Right cardiac atrium (tissue), 5 donors: ENCODE results near the gene PRKAG1. TPM values are rescaled to one million over a fixed set of nuclear protein-coding genes. Genes with fewer than 3 reads are reported as not detected.

Experiments
- ATAC-seq, 2 donors: fragments of 200-7000 bp; cut with Tn5 transposase; one replicate each; pipeline versions ENCODE4 v1.8.0 to v1.9.1; 2020; ENCODE audit warnings: moderate library complexity in 2 of 2, mild to moderate bottlenecking in 1 of 2
- DNase-seq, 3 donors: peaks; one replicate each; pipeline ENCODE4 v3.0.0-alpha.2; 2020
- H3K27ac ChIP-seq: one replicate; pipeline ENCODE4 v1.5.1; 2013; ENCODE audit warnings: mild to moderate bottlenecking, low read length, control low read depth, moderate library complexity
- H3K27me3 ChIP-seq: one replicate; pipeline ENCODE4 v1.6.1; 2013; ENCODE audit not compliant: control insufficient read depth, insufficient read depth
- H3K4me1 ChIP-seq: one replicate; pipeline ENCODE4 v1.6.1; 2013; ENCODE audit warnings: low read length; ENCODE audit not compliant: control insufficient read depth, insufficient read depth
- H3K4me3 ChIP-seq: one replicate; pipeline ENCODE4 v1.5.1; 2013; ENCODE audit warnings: low read length, control low read depth
- H3K9me3 ChIP-seq: one replicate; pipeline ENCODE4 v1.6.1; 2013; ENCODE audit warnings: low read length; ENCODE audit not compliant: control insufficient read depth
- WGBS: extraction: QIAGEN DNeasy Blood & Tissue Kit; methylation state at CpG from one replicate; pipeline ENCODE4 v1.1.7; 2013; 5-methylcytosine and 5-hydroxymethylcytosine counted together
- intact Hi-C, 4 donors: fragments of 100-400 bp; cut with DNase I; formaldehyde crosslinking; loops; one replicate each; pipeline versions ENCODE4 v1.11.0 to v1.14.0; 2022 to 2023
- polyA plus RNA-seq: library from polyadenylated mRNA; stranded (reverse); fragments of 200-250 nt; gene quantifications from one replicate; pipeline ENCODE4 v1.2.3, GENCODE V29; 2013
- total RNA-seq, 4 donors: library from RNA; stranded (reverse); fragmentation: NEBNext Ultra II Directional; extraction: Animal tissue kit (Norgen Biotek cat#: 25700); gene quantifications; one replicate each; pipeline ENCODE4 v1.2.1, GENCODE V29; 2021
- donor health status: healthy with polysubstance abuse.
- donor health status: DM: no; HTN: yes; CAD: no.
- donor health status: DM: no; HTN: no; CAD: no.
- donor health status: DM: no; HTN: yes; CAD: no; lungs with severe emphysema.
- donor health status: DM: yes; HTN: yes; CAD: no.

Gene PRKAG1
- total and polyA plus RNA-seq, 5 donors, result 65.7 to 88.9 (median 77.9) TPM

DNA sequence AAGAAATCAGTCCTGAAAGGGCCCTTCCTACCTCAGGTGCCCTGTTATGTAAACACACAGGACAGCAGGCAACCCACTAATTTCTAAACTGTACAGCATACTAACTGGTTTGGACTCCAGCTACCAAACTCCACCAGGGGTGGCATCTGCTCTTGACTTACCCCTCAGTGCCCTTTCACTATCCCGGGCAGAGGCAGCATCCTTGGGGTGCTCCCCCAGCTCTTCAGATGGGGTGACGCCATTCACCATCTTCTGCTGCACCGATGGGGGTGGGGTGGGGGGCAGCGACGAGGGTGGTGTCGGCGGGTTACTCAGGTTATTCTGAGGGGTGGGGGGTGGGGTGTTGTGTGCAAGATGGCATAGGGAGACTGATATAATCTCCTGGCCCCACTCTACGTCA, 11.5 kb upstream of the PRKAG1 start:
- H3K27ac ChIP-seq, result no peak overlapping the region
- WGBS, result 92% methylated on average over 8 of the region's 8 CpGs
- H3K9me3 ChIP-seq, result no peaks in the 10 kb centered on the region
- no peaks in the 10 kb centered on the region for H3K27me3 ChIP-seq
- no peak overlapping the region for H3K4me3 ChIP-seq
- intact Hi-C loops, result no loop called here
- DNase-seq, result no peak
- no peak for ATAC-seq
- H3K4me1 ChIP-seq, result no peaks in the 10 kb centered on the region

- Histone ChIP-seq H3K4me1 (no peaks in the 10 kb centered on the region), H3K4me3 (no peak overlapping the region), H3K27me3 (no peaks in the 10 kb centered on the region), H3K27ac (no peak overlapping the region), H3K9me3 (no peaks in the 10 kb centered on the region)
- intact Hi-C loops, result no loop called here
- DNase-seq, result no peak
- ATAC-seq, result no peak
- WGBS, result 86% methylated on average over 10 of the region's 10 CpGs
Observed at GRCh38 chr12:49028666-49029275, 10.2 kb upstream of the PRKAG1 start.

GRCh38 chr12:49027846-49028555, 9.4 kb upstream of the PRKAG1 start:
- 90% methylated on average over 9 of the region's 9 CpGs for WGBS
- H3K27me3 ChIP-seq, result no peaks in the 10 kb centered on the region

GRCh38 chr12:49026678-49027480, 8.3 kb upstream of the PRKAG1 start:
- Histone ChIP-seq H3K27me3 (no peaks in the 10 kb centered on the region), H3K9me3 (no peaks in the 10 kb centered on the region), H3K4me1 (no peaks in the 10 kb centered on the region), H3K4me3 (no peak overlapping the region), H3K27ac (no peak overlapping the region)
- WGBS, result 95% methylated on average over 26 of the region's 26 CpGs
- ATAC-seq (no peak), DNase-seq (no peak)
- intact Hi-C loops, result no loop called here

More at GRCh38 chr12:49027846-49028555, 9.4 kb upstream of the PRKAG1 start:
- H3K4me1 ChIP-seq, result no peaks in the 10 kb centered on the region
- DNase-seq (no peak), ATAC-seq (no peak)
- H3K4me3 ChIP-seq, result no peak overlapping the region
- intact Hi-C loops, result no loop called here
- H3K9me3 ChIP-seq, result no peaks in the 10 kb centered on the region
- no peak overlapping the region for H3K27ac ChIP-seq

DNA sequence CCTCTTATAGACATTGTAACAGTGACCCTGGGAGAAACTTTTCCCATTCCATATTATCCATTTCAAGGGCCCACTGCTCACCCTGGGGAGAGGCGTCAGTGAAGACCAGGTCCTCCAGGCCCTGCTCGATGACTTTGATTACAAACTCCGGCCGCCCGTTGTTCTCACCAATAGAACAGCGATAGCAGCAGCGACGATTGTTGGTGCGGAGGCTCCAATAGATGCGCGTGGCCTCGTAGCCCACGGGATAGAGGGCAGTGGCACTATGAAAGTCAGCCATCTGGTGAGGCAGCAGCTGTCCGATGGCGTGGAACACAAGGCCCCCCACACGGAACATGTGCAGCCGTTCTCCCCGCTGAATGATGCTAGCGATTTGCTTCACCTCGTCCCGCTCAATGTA, 7.5 kb upstream of the PRKAG1 start:
- intact Hi-C loops, result no loop called here
- no peak for ATAC-seq
- Histone ChIP-seq H3K4me1 (no peaks in the 10 kb centered on the region), H3K27me3 (no peaks in the 10 kb centered on the region), H3K9me3 (no peaks in the 10 kb centered on the region), H3K4me3 (no peak overlapping the region), H3K27ac (no peak overlapping the region)
- DNase-seq, result no peak
- WGBS, result 96% methylated on average over 21 of the region's 21 CpGs

GRCh38 chr12:49025463-49025862, 6.9 kb upstream of the PRKAG1 start:
- H3K4me1 ChIP-seq, result no peaks in the 10 kb centered on the region
- WGBS, result 90% methylated on average over 4 of the region's 4 CpGs
- intact Hi-C loops, result no loop called here
- H3K27me3 ChIP-seq, result no peaks in the 10 kb centered on the region
- DNase-seq (no peak), ATAC-seq (no peak)
- H3K9me3 ChIP-seq, result no peaks in the 10 kb centered on the region
- no peak overlapping the region for H3K4me3 ChIP-seq
- H3K27ac ChIP-seq, result no peak overlapping the region

DNA sequence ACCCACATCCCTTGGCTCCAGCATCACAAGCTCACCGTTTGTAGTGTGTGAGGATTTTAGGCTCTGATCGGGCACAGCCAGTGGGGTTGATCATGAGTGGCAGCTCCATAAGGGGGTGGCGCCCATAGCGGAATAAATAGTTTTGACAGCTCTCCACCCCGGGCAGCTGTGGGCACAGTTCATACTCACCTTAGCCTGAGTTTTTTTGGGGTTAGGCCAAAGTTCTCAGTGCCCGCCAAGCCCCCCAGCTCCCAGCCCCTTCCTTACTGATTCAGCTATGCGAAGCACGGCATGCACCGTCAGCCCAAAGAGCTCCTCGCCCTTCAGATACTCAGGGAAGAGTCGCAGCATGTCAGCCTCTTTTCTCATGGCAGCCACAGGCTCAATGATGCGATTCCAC, 6.0 kb upstream of the PRKAG1 start:
- intact Hi-C loops, result no loop called here
- H3K27ac ChIP-seq, result no peak overlapping the region
- DNase-seq (no peak), ATAC-seq (no peak)
- H3K27me3 ChIP-seq, result no peaks in the 10 kb centered on the region
- no peaks in the 10 kb centered on the region for H3K9me3 ChIP-seq
- H3K4me3 ChIP-seq, result no peak overlapping the region
- H3K4me1 ChIP-seq, result no peaks in the 10 kb centered on the region
- 88% methylated on average over 12 of the region's 12 CpGs for WGBS

- intact Hi-C loops, result no loop called here
- 97% methylated on average over 2 of the region's 2 CpGs for WGBS
- no peak overlapping the region for H3K4me3 ChIP-seq
- DNase-seq (no peak), ATAC-seq (no peak)
- no peaks in the 10 kb centered on the region for H3K27me3 ChIP-seq
- H3K4me1 ChIP-seq, result no peaks in the 10 kb centered on the region
- H3K27ac ChIP-seq, result no peak overlapping the region
- no peaks in the 10 kb centered on the region for H3K9me3 ChIP-seq
Observed at GRCh38 chr12:49023812-49024211, 5.2 kb upstream of the PRKAG1 start.

DNA sequence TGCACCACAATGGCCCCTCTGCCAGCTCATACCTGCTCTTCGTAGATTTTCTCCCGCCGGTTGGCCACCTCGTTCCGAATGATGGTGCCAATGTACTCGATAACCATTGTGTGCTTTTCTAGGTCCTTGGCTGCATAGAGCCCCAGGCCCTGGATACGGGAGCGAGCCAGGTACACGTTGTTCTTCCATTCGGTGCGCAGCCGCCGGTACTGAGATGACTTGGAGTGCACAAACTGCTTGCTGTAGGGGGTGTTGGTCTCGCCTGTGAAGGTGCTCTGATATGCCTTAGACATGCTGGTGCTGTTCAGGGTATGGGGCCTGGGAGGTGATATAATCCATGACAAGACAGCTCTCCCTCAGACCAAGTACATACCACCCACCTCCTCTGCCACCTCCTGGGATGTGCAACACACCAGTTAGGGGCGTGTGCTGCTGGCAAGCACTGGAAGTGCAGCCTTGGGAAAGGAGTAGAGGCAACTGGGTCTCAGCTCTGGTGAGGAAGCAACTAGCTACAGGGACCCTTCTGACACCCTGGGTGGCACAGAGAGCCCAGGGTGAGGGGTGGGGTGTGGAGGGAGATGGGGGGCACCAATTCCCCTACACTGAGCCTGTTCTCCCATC, 4.1 kb upstream of the PRKAG1 start:
- ATAC-seq (no peak), DNase-seq (no peak)
- Histone ChIP-seq H3K27me3 (no peaks in the 10 kb centered on the region), H3K9me3 (no peaks in the 10 kb centered on the region), H3K4me3 (no peak overlapping the region), H3K4me1 (peaks cover 2% of the 10 kb centered on the region), H3K27ac (no peak overlapping the region)
- WGBS, result 93% methylated on average over 15 of the region's 15 CpGs
- intact Hi-C loops, result no loop called here

- H3K27me3 ChIP-seq, result no peaks in the 10 kb centered on the region
- H3K4me3 ChIP-seq, result no peak overlapping the region
- H3K4me1 ChIP-seq, result peaks cover 2% of the 10 kb centered on the region
- intact Hi-C loops, result no loop called here
- H3K9me3 ChIP-seq, result no peaks in the 10 kb centered on the region
- ATAC-seq, result no peak
- DNase-seq, result no peak
- WGBS, result 78% methylated on average over 11 of the region's 11 CpGs
- no peak overlapping the region for H3K27ac ChIP-seq
Observed at GRCh38 chr12:49021292-49021915, 2.8 kb upstream of the PRKAG1 start.
